Testis (tissue), 2 donors: ENCODE data around the gene SLC25A26.

Experiments used
- CTCF ChIP-seq, 3 experiments: fragments of 450-650 bp in 2 of 3; fragments of 200-600 bp in 1 of 3; sonication (generic) in 1 of 3; IDR thresholded peaks; one replicate each; pipeline ENCODE4 v1.5.1; 2016 to 2019; ENCODE audit warnings: antibody characterized with exemption in 3 of 3, mild to moderate bottlenecking in 2 of 3, moderate library complexity in 1 of 3
- POLR2A ChIP-seq: fragments of 450-650 bp; IDR thresholded peaks from one replicate; pipeline ENCODE4 v1.6.1; 2017; ENCODE audit warnings: antibody characterized with exemption, mild to moderate bottlenecking, moderate library complexity

GRCh38 chr3:66208189-66208588 lies 12.6 kb upstream of the SLC25A26 start:
- TF ChIP-seq POLR2A (no peak), CTCF (IDR thresholded peaks at IDR 0.05) (no peak)
